Measurements from ENCODE around the gene PPIE. TPM values are rescaled to one million over a fixed set of nuclear protein-coding genes. Genes with fewer than 3 reads are reported as not detected.

Gene PPIE
- total and polyA plus RNA-seq, 2 experiments from 2014 or later = 27.8 to 51.9 TPM

DNA sequence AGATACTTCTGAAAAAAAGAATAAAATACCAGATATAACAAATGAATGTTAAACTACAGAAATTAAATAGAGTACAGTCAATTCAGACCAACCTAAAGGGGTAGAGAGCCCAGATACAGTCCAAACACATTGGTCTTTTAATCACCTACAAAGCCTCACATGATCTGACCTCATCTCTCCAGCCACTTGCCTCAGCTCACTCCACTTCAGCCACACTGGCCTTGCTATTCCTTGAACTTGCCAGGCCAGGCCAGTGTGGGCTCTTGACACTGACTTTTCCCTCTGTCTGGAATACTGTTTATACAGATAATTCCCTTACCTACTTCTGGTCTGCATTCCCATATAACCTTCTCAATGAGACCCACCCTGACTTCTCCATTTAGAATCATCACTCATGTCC, 17.0 kb upstream of the PPIE start:
- Mint-ChIP-seq H3K27ac (no peak overlapping the region), H3K27me3 (ENCODE audit: insufficient read depth, low read depth, poor library complexity) (peaks cover 55% of the 10 kb centered on the region), H3K4me3 (no peak overlapping the region), H3K4me1 (no peaks in the 10 kb centered on the region), H3K9me3 (no peaks in the 10 kb centered on the region), H3K36me3 (ENCODE audit: low read depth) (no peaks in the 10 kb centered on the region)
- ATAC-seq = no peak
- H3K4me2 ChIP-seq = no peak overlapping the region
- H2AFZ ChIP-seq = no peak overlapping the region
- H3K27me3 ChIP-seq (ENCODE audit: insufficient read depth) = peaks cover 95% of the 10 kb centered on the region
- H3K4me1 ChIP-seq (ENCODE audit: insufficient read depth) = no peaks in the 10 kb centered on the region
- H3F3A ChIP-seq (replicated peaks; ENCODE audit: low read depth) = no peaks in the 10 kb centered on the region
- H3K27ac ChIP-seq (ENCODE audit: low read depth) = no peak overlapping the region
- H4K20me1 ChIP-seq (replicated peaks; ENCODE audit: insufficient read depth) = peaks cover 9% of the 10 kb centered on the region; the same call in 1 of the 2 replicates
- no peaks in the 10 kb centered on the region for H3K36me3 ChIP-seq (ENCODE audit: insufficient read depth)
- H3K9me2 ChIP-seq (ENCODE audit: insufficient read depth) = no peaks in the 10 kb centered on the region
- H3K79me2 ChIP-seq (replicated peaks; ENCODE audit: insufficient read depth) = no peaks in the 10 kb centered on the region
- no peak for DNase-seq (ENCODE audit: low spot score)
- TF ChIP-seq REST (IDR thresholded peaks at IDR 0.05; ENCODE audit: unreplicated experiment) = no peak
- no peak for TF ChIP-seq CTCF (conservative IDR thresholded peaks at IDR 0.05; ENCODE audit: low read depth in 2 of 2)
- TF ChIP-seq JUNB (IDR thresholded peaks at IDR 0.05; ENCODE audit: unreplicated experiment) = no peak
- no peak for TF ChIP-seq EZH2 (IDR thresholded peaks at IDR 0.05; ENCODE audit: low read depth, unreplicated experiment)
- TF ChIP-seq CREB1 (CRISPR knock-in tag; IDR thresholded peaks at IDR 0.05; ENCODE audit: low read depth) = no peak
- TF ChIP-seq NANOG (IDR thresholded peaks at IDR 0.05; ENCODE audit: borderline replicate concordance) = no peak
- no peak for TF ChIP-seq POLR2AphosphoS5 (IDR thresholded peaks at IDR 0.05; ENCODE audit: low read depth)
- no peak for TF ChIP-seq STAT1 (IDR thresholded peaks at IDR 0.05; ENCODE audit: unreplicated experiment)
- no peak for TF ChIP-seq ETS1 (IDR thresholded peaks at IDR 0.05)
- TF ChIP-seq EZH2phosphoT487 (IDR thresholded peaks at IDR 0.05; ENCODE audit: unreplicated experiment) = no peak
- TF ChIP-seq ZNF462 (CRISPR knock-in tag; IDR thresholded peaks at IDR 0.05) = no peak
- TF ChIP-seq ZNF114 (CRISPR knock-in tag; IDR thresholded peaks at IDR 0.05) = no peak
- no peak for TF ChIP-seq ZNF331 (CRISPR knock-in tag; IDR thresholded peaks at IDR 0.05; ENCODE audit: low read depth)
- H3K4me3 ChIP-seq = no peak overlapping the region
